Adrenal gland (tissue), 5 donors: Measurements from ENCODE around the gene MBD3.

Experiments used
- POLR2A ChIP-seq, 2 donors: fragments of 450-650 bp; IDR thresholded peaks; one replicate each; pipeline ENCODE4 v1.6.1; 2017; ENCODE audit warnings: antibody characterized with exemption in 2 of 2, mild to moderate bottlenecking in 2 of 2, moderate library complexity in 1 of 2
- TF ChIP-seq, protein P1 (sequence below), 6 experiments: fragments of 450-650 bp in 4 of 6; fragments of 200-600 bp in 2 of 6; sonication (generic) in 1 of 6; IDR thresholded peaks; 1 replicate in 5 of 6; 2 replicates in 1 of 6; pipeline versions ENCODE4 v1.5.1 to v1.8.0; 2016 to 2021; ENCODE audit warnings: antibody characterized with exemption in 6 of 6, mild to moderate bottlenecking in 2 of 6, moderate library complexity in 1 of 6
- donor health status: DM: no; HTN: no; CAD: no.

DNA sequence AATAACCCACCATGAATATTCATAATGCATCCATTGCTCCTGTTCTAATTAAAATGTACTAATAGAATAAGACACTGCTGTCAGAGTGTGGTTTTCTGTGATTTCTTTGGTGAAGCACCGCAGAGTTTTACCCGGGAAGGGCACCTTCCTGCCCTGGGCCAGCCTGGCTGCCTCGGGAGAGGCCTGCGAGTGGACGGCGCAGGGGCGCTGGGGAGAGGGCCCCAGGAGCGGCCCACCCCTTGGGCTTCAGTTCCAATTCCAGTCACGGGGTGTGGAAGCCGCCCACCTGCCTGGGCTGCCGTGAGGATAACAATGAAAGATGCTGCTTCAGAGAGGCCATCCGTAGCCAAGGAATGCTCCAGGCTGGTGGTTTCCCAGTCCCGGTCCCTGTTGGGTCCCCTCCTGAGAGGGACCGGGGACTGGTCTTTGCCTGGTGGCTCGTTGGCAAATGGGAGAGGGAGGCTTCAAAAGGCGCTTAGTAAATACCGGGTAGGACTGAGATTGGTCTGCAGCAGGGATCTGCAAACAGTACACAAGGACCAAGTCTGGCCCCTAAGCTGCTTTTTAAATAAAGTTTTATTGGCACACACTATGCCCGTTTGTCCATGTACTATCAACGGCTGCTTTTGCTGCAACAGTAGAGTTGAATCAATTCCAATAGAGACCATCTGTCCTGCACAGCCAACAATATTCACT, 41.7 kb upstream of the MBD3 start:
- TF ChIP-seq, protein P1, sequence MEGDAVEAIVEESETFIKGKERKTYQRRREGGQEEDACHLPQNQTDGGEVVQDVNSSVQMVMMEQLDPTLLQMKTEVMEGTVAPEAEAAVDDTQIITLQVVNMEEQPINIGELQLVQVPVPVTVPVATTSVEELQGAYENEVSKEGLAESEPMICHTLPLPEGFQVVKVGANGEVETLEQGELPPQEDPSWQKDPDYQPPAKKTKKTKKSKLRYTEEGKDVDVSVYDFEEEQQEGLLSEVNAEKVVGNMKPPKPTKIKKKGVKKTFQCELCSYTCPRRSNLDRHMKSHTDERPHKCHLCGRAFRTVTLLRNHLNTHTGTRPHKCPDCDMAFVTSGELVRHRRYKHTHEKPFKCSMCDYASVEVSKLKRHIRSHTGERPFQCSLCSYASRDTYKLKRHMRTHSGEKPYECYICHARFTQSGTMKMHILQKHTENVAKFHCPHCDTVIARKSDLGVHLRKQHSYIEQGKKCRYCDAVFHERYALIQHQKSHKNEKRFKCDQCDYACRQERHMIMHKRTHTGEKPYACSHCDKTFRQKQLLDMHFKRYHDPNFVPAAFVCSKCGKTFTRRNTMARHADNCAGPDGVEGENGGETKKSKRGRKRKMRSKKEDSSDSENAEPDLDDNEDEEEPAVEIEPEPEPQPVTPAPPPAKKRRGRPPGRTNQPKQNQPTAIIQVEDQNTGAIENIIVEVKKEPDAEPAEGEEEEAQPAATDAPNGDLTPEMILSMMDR (IDR thresholded peaks at IDR 0.05) = no peak
- TF ChIP-seq POLR2A (IDR thresholded peaks at IDR 0.05) = no peak
